MCF 10A (cell line): ENCODE data around the gene FBXL3. TPM values are rescaled to one million over a fixed set of nuclear protein-coding genes. Genes with fewer than 3 reads are reported as not detected.

Experiments used
- BruUV-seq: library from RNA; stranded (reverse); fragments of 400-500 nt; replicated peaks from 2 replicates; lab custom pipeline; 2021; lab: Mats Ljungman, UMichigan
- CTCF ChIA-PET: fragments of 300-600 bp; sonication (Branson Sonifier 250); formaldehyde crosslinking; extraction: SDS; loops from one replicate; lab custom pipeline; 2021; ENCODE audit warnings: antibody characterized with exemption, inconsistent platforms; lab: Yijun Ruan, JAX
- POLR2A ChIA-PET: fragments of 300-600, 350-650 bp; sonication (Branson Sonifier 250); formaldehyde crosslinking; extraction: SDS; loops from one replicate; lab custom pipeline; 2020; ENCODE audit warnings: antibody characterized with exemption, inconsistent platforms; lab: Yijun Ruan, JAX
- DNase-seq: peaks from one replicate; pipeline ENCODE4 v3.0.0-alpha.2; 2018; ENCODE audit not compliant: unreplicated experiment
- H3K27ac Mint-ChIP-seq: one replicate; pipeline ENCODE4 v1.8.0; 2022; ENCODE audit warnings: mild to moderate bottlenecking, low read depth, mixed read lengths; ENCODE audit not compliant: unreplicated experiment
- H3K27me3 Mint-ChIP-seq: one replicate; pipeline ENCODE4 v1.8.0; 2022; ENCODE audit warnings: mixed read lengths; ENCODE audit not compliant: insufficient read depth, unreplicated experiment
- H3K36me3 Mint-ChIP-seq: one replicate; pipeline ENCODE4 v1.8.0; 2022; ENCODE audit warnings: mild to moderate bottlenecking, moderate library complexity, mixed read lengths; ENCODE audit not compliant: insufficient read depth, unreplicated experiment
- H3K4me1 Mint-ChIP-seq: one replicate; pipeline ENCODE4 v1.8.0; 2022; ENCODE audit warnings: mixed read lengths; ENCODE audit not compliant: insufficient read depth, unreplicated experiment
- H3K4me3 Mint-ChIP-seq: one replicate; pipeline ENCODE4 v1.8.0; 2022; ENCODE audit warnings: mild to moderate bottlenecking, moderate library complexity, mixed read lengths; ENCODE audit not compliant: unreplicated experiment
- H3K9me3 Mint-ChIP-seq: one replicate; pipeline ENCODE4 v1.8.0; 2022; ENCODE audit warnings: mixed read lengths; ENCODE audit not compliant: unreplicated experiment
- CTCF ChIP-seq: fragments of 200-600 bp; IDR thresholded peaks from one replicate; pipeline ENCODE4 v1.8.0; 2022; ENCODE audit warnings: antibody characterized with exemption, mild to moderate bottlenecking; ENCODE audit not compliant: unreplicated experiment
- intact Hi-C: fragments of 100-400 bp; cut with micrococcal nuclease; formaldehyde crosslinking; loops from 2 replicates; pipeline ENCODE4 v1.14.1; 2022
- total RNA-seq: library from RNA; stranded (reverse); gene quantifications from 2 replicates; pipeline ENCODE4 v1.2.3, GENCODE V29; 2022

The FBXL3 gene
- total RNA-seq, 1 experiment from 2014 or later, result 34.9 TPM

- Mint-ChIP-seq H3K36me3 (peaks cover 85% of the 10 kb centered on the region), H3K27ac (no peak overlapping the region), H3K4me1 (no peaks in the 10 kb centered on the region), H3K4me3 (no peak overlapping the region), H3K27me3 (no peaks in the 10 kb centered on the region), H3K9me3 (no peaks in the 10 kb centered on the region)
- no peak for TF ChIP-seq CTCF
- no TSS peak for BruUV-seq
- CTCF ChIA-PET, result interaction anchor here (0.7 to 1.1 kb wide), 3 partner anchors 33 to 1512 kb away, joined by 3 to 4 read pairs (median 3); no protein-coding TSS in a partner anchor
- intact Hi-C loops, result no loop called here
- POLR2A ChIA-PET, result no interaction called here
- DNase-seq, result no peak
Observed at GRCh38 chr13:77055158-77055557, 28.2 kb upstream of the FBXL3 start.

- DNase-seq, result no peak
- no peaks in the 10 kb centered on the region for H3K9me3 Mint-ChIP-seq
- H3K27me3 Mint-ChIP-seq, result no peaks in the 10 kb centered on the region
- H3K4me1 Mint-ChIP-seq, result no peaks in the 10 kb centered on the region
- no peak overlapping the region for H3K27ac Mint-ChIP-seq
- no TSS peak for BruUV-seq
- ChIA-PET POLR2A (interaction anchor here (0.5 kb wide), 1 partner anchor 275 kb away, joined by 4 read pairs; no protein-coding TSS in a partner anchor), CTCF (no interaction called here)
- H3K36me3 Mint-ChIP-seq, result peaks cover 90% of the 10 kb centered on the region
- no peak for TF ChIP-seq CTCF
- no peak overlapping the region for H3K4me3 Mint-ChIP-seq
- intact Hi-C loops, result no loop called here
Observed at GRCh38 chr13:77053192-77053591, 26.2 kb upstream of the FBXL3 start.

GRCh38 chr13:77048681-77049080 is 21.7 kb upstream of the FBXL3 start:
- H3K36me3 Mint-ChIP-seq, result peaks cover 63% of the 10 kb centered on the region
- POLR2A ChIA-PET, result no interaction called here
- intact Hi-C loops, result no loop called here

More at GRCh38 chr13:77048681-77049080, 21.7 kb upstream of the FBXL3 start:
- H3K27ac Mint-ChIP-seq, result no peak overlapping the region
- H3K4me3 Mint-ChIP-seq, result no peak overlapping the region
- no peaks in the 10 kb centered on the region for H3K27me3 Mint-ChIP-seq
- no peak for DNase-seq
- no peaks in the 10 kb centered on the region for H3K9me3 Mint-ChIP-seq
- no peak for TF ChIP-seq CTCF
- no TSS peak for BruUV-seq
- CTCF ChIA-PET, result interaction anchor here (0.6 kb wide), 1 partner anchor 81 kb away, joined by 3 read pairs; no protein-coding TSS in a partner anchor
- H3K4me1 Mint-ChIP-seq, result no peaks in the 10 kb centered on the region
